Activated naive CD8-positive, alpha-beta T cell treated with anti-CD3 and anti-CD28 coated beads, Interleukin-2, amount 50 U/mL, for 24 hours (primary cell): ENCODE measurements around the gene ADAT1.

Source experiments
- ATAC-seq: fragments of 150-1000 bp; cut with Tn5 transposase; one replicate; pipeline ENCODE4 v1.10.0; 2021
- DNase-seq: peaks from one replicate; pipeline ENCODE4 v3.0.0; 2021
- H3K27ac Mint-ChIP-seq: one replicate; pipeline ENCODE4 v1.8.0; 2021; ENCODE audit warnings: mild to moderate bottlenecking, mixed read lengths
- H3K27me3 Mint-ChIP-seq: one replicate; pipeline ENCODE4 v1.8.0; 2021; ENCODE audit warnings: mixed read lengths
- H3K36me3 Mint-ChIP-seq: one replicate; pipeline ENCODE4 v1.8.0; 2021; ENCODE audit warnings: low read depth, mixed read lengths
- H3K4me1 Mint-ChIP-seq: one replicate; pipeline ENCODE4 v1.8.0; 2021; ENCODE audit warnings: mixed read lengths
- H3K4me3 Mint-ChIP-seq: one replicate; pipeline ENCODE4 v1.8.0; 2021; ENCODE audit warnings: mild to moderate bottlenecking, moderate library complexity, mixed read lengths
- H3K9me3 Mint-ChIP-seq: one replicate; pipeline ENCODE4 v1.8.0; 2021; ENCODE audit warnings: mixed read lengths

The ADAT1 gene

GRCh38 chr16:75632857-75633256, 9.8 kb upstream of the ADAT1 start:
- Mint-ChIP-seq H3K36me3 (peaks cover 76% of the 10 kb centered on the region), H3K4me1 (peaks cover 15% of the 10 kb centered on the region), H3K9me3 (no peaks in the 10 kb centered on the region), H3K4me3 (no peak overlapping the region), H3K27ac (no peak overlapping the region), H3K27me3 (no peaks in the 10 kb centered on the region)
- ATAC-seq (no peak), DNase-seq (no peak)

DNA sequence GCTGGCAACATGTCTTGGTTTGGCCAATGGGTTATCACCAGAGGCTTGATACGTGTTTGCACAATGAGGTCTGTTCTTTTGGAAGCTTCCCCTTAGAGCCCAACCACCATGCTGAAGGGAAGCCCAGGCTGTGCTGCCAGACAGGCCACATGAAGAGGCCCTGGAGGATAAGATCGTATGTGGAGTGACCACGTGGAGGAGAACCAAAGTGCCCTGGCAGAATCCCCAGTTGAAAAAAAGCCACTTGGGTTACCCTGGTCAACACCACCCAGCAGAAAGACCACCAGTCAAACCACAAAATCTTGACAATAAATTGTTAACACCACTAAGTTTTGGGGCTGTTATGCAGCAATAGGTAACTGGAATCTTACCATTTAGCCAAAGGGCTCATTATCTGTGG, 7.0 kb upstream of the ADAT1 start:
- Mint-ChIP-seq H3K4me1 (peaks cover 13% of the 10 kb centered on the region), H3K27ac (no peak overlapping the region), H3K36me3 (peaks cover 75% of the 10 kb centered on the region), H3K9me3 (no peaks in the 10 kb centered on the region), H3K4me3 (no peak overlapping the region), H3K27me3 (no peaks in the 10 kb centered on the region)
- no peak for DNase-seq
- ATAC-seq, result no peak

DNA sequence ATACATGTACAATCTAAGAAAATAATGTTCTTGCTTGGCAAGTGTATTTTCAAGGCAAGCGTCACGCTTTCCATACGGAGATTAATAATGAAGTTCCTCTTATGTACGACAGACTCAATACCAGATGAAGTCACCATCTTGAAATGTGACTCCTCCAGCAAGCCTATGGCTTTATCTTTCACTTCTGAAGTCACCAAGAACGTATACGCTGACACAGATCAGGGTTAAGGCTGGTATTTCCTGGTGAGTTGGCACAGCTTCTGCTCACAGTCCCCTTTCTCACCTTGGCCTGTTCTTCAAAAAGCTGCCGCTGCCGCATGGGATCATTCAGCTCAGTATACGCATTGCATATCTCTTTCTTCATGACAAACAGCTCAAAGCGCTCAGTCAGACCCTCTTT, 6.1 kb upstream of the ADAT1 start:
- H3K36me3 Mint-ChIP-seq, result peaks cover 78% of the 10 kb centered on the region
- H3K4me3 Mint-ChIP-seq, result no peak overlapping the region
- H3K4me1 Mint-ChIP-seq, result peaks cover 15% of the 10 kb centered on the region
- H3K27ac Mint-ChIP-seq, result peak overlapping the region; percentile 73
- ATAC-seq, result no peak
- H3K9me3 Mint-ChIP-seq, result no peaks in the 10 kb centered on the region
- no peak for DNase-seq
- no peaks in the 10 kb centered on the region for H3K27me3 Mint-ChIP-seq

GRCh38 chr16:75628351-75628750, 5.3 kb upstream of the ADAT1 start:
- no peak for ATAC-seq
- Mint-ChIP-seq H3K27ac (peak overlapping the region; percentile 63), H3K27me3 (no peaks in the 10 kb centered on the region), H3K9me3 (no peaks in the 10 kb centered on the region), H3K36me3 (peaks cover 72% of the 10 kb centered on the region), H3K4me3 (no peak overlapping the region), H3K4me1 (peaks cover 18% of the 10 kb centered on the region)
- DNase-seq, result no peak

DNA sequence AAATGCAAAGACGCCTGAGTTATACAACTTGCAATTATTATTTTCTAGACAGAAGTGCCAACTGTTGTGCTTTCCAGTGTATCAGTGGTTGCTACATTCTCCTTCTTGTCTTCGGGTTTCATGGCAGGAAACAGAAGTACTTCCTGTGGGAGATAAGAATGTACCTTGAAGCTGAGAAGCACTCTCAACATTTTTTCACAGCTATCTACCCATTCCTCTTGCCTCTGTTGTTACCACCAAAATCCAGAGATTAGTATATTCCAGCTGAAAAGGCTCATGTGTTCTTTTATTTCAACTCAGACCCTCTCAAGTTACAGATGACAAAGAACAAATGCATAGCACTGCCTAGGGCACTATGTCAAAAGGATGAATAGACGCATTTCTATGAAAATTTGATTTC, 4.8 kb upstream of the ADAT1 start:
- Mint-ChIP-seq H3K27ac (peak overlapping the region; percentile 63), H3K36me3 (peaks cover 68% of the 10 kb centered on the region), H3K4me3 (no peak overlapping the region), H3K4me1 (peaks cover 22% of the 10 kb centered on the region), H3K9me3 (no peaks in the 10 kb centered on the region), H3K27me3 (no peaks in the 10 kb centered on the region)
- no peak for ATAC-seq
- DNase-seq, result no peak

DNA sequence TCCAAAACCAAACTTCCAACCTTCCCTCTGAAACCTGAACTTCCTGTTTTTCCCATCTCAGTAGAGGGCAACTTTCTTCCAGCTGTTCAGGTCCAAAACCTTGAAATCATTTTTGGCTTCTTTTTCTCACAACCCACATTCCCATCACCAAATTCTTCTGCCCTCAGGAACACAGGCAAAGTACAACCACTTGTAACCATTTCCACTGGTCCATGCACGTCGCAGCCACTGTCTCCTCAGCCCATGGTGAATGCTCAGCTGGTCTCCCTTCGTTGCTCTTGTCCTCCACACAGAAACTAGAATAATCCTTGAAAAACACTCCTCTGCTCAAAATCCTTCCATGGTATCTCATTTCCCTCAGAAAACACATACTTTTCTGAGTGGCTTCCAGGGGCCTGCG, 3.7 kb upstream of the ADAT1 start:
- DNase-seq (no peak), ATAC-seq (no peak)
- Mint-ChIP-seq H3K36me3 (peaks cover 61% of the 10 kb centered on the region), H3K4me1 (peaks cover 29% of the 10 kb centered on the region), H3K9me3 (no peaks in the 10 kb centered on the region), H3K27me3 (no peaks in the 10 kb centered on the region), H3K4me3 (no peak overlapping the region), H3K27ac (peak overlapping the region; percentile 63)

DNA sequence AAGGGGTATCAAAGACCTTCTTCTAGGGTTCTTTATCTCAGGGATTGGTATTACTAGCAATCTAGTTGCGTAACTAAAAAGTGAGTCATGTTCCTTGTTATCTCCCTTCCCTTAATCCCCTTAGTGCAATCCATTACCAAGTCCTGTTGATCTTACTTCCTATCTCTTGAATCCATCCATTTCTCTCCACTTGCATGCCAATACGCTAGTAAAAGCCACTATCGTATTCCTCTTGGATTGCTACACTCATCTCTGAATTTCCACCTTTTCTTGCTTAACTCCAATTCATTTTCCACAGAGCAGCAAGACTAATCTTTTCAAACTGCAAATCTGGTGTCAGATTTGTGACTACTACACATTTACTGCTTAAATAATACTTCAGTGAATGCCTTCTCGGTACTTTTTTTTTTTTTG, 1.8 kb upstream of the ADAT1 start:
- Mint-ChIP-seq H3K36me3 (peaks cover 54% of the 10 kb centered on the region), H3K27ac (peak overlapping the region; percentile 26), H3K9me3 (no peaks in the 10 kb centered on the region), H3K27me3 (no peaks in the 10 kb centered on the region), H3K4me3 (no peak overlapping the region), H3K4me1 (peaks cover 48% of the 10 kb centered on the region)
- DNase-seq (no peak), ATAC-seq (no peak)

DNA sequence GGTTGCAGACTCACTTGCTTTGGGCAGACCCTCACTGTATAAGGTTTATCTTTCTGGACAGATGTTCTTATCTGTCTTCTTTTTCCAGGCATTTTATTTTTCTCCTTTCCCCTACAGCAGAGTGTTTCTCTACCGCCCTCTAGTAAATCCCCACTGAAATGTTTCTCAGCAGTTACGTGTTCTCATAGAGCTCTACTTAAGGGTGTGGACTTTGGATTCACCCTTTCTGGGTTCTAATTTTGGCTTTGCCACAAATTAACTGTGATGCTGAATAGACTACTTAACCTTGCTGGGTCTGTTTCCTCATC, 2.0 kb downstream of the ADAT1 start:
- DNase-seq (no peak), ATAC-seq (no peak)
- Mint-ChIP-seq H3K27me3 (no peaks in the 10 kb centered on the region), H3K27ac (peak overlapping the region; percentile 96), H3K4me1 (peaks cover 50% of the 10 kb centered on the region), H3K4me3 (peak overlapping the region; percentile 95), H3K9me3 (no peaks in the 10 kb centered on the region), H3K36me3 (peaks cover 49% of the 10 kb centered on the region)

DNA sequence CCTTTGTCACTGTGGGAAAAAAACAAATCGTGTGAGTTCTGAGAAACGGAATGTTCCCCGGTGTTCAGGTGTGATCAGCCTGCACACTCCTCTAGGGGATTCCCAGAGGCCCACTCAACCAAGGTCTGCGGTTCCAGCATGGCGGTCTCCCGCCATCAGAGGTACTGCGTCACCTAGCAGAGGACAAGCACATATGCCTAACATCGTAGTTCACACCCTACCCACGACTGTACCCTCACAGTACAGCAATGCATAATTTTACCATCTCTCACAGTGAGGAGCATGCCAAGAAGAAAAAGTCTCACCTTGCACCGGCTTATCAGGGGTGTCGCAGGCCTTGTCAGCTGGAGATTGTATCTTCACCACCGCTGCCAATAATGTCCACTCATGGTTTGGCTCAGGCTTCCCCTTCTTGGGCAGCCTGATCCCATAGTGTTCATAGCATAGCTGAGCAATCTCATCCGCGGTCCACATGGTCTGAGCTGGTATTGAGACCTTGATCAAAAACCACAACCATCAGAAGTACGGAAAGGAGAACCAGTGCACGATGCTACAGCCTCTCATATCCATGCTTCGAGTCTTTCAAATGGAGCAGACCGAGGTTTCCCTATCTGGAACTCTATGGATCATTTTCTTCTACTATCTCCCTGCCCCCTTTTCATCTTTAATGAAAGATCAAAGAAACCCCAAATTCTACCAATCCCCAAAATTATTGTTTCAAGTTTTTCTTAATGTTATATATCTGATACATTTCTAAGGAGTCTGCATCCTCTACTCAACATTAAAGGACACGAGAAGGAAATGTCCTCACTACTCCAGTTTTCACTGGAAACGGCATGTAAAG, 2.5 kb downstream of the ADAT1 start:
- Mint-ChIP-seq H3K9me3 (no peaks in the 10 kb centered on the region), H3K4me3 (peak overlapping the region; percentile 95), H3K27me3 (no peaks in the 10 kb centered on the region), H3K36me3 (peaks cover 47% of the 10 kb centered on the region), H3K4me1 (peaks cover 51% of the 10 kb centered on the region), H3K27ac (peak overlapping the region; percentile 96)
- ATAC-seq, result peak; percentile 16
- no peak for DNase-seq

- Mint-ChIP-seq H3K4me1 (peaks cover 48% of the 10 kb centered on the region), H3K9me3 (no peaks in the 10 kb centered on the region), H3K27ac (no peak overlapping the region), H3K27me3 (no peaks in the 10 kb centered on the region), H3K4me3 (no peak overlapping the region), H3K36me3 (peaks cover 46% of the 10 kb centered on the region)
- no peak for ATAC-seq
- no peak for DNase-seq
Measured at GRCh38 chr16:75618780-75619179, 4.3 kb downstream of the ADAT1 start.

DNA sequence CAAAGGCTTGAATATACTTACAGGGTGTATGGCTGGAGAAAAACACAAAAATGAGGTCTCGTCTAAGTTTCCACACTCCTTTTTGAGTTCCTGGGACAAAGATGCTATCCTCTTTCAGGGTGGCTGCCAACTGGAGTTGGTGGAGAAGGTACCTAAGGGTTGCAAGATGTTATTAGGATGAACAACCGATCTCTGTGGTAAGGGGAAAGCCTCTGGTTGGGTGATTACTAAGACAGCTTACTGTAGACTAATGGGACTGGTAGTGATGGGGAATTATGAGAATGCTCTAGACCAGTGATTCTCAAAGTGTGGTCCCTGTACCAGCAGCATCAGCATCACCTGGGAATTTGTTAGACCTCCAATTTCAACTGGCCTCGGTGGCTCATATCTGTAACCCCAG, 6.0 kb downstream of the ADAT1 start:
- H3K4me1 Mint-ChIP-seq, result peaks cover 38% of the 10 kb centered on the region
- no peaks in the 10 kb centered on the region for H3K27me3 Mint-ChIP-seq
- H3K27ac Mint-ChIP-seq, result peak overlapping the region; percentile 60
- DNase-seq, result no peak
- H3K36me3 Mint-ChIP-seq, result peaks cover 51% of the 10 kb centered on the region
- ATAC-seq, result no peak
- H3K9me3 Mint-ChIP-seq, result no peaks in the 10 kb centered on the region
- H3K4me3 Mint-ChIP-seq, result no peak overlapping the region

GRCh38 chr16:75616521-75617010, 6.5 kb downstream of the ADAT1 start:
- H3K4me1 Mint-ChIP-seq, result peaks cover 32% of the 10 kb centered on the region
- peak overlapping the region; percentile 60 for H3K27ac Mint-ChIP-seq
- DNase-seq (no peak), ATAC-seq (peak; percentile 76)
- H3K36me3 Mint-ChIP-seq, result peaks cover 52% of the 10 kb centered on the region
- H3K4me3 Mint-ChIP-seq, result no peak overlapping the region
- no peaks in the 10 kb centered on the region for H3K27me3 Mint-ChIP-seq
- H3K9me3 Mint-ChIP-seq, result no peaks in the 10 kb centered on the region

GRCh38 chr16:75615619-75616018, 7.5 kb downstream of the ADAT1 start:
- peaks cover 48% of the 10 kb centered on the region for H3K36me3 Mint-ChIP-seq
- no peak overlapping the region for H3K27ac Mint-ChIP-seq
- no peaks in the 10 kb centered on the region for H3K27me3 Mint-ChIP-seq

GRCh38 chr16:75614066-75614897, 8.8 kb downstream of the ADAT1 start:
- no peak overlapping the region for H3K4me3 Mint-ChIP-seq
- H3K36me3 Mint-ChIP-seq, result peaks cover 49% of the 10 kb centered on the region
- DNase-seq, result no peak
- H3K4me1 Mint-ChIP-seq, result peaks cover 15% of the 10 kb centered on the region
- H3K9me3 Mint-ChIP-seq, result no peaks in the 10 kb centered on the region
- no peak for ATAC-seq
- no peak overlapping the region for H3K27ac Mint-ChIP-seq
- H3K27me3 Mint-ChIP-seq, result no peaks in the 10 kb centered on the region

More at GRCh38 chr16:75615619-75616018, 7.5 kb downstream of the ADAT1 start:
- ATAC-seq (no peak), DNase-seq (no peak)
- Mint-ChIP-seq H3K4me3 (no peak overlapping the region), H3K4me1 (peaks cover 23% of the 10 kb centered on the region), H3K9me3 (no peaks in the 10 kb centered on the region)

- DNase-seq (no peak), ATAC-seq (no peak)
- H3K27me3 Mint-ChIP-seq, result no peaks in the 10 kb centered on the region
- no peak overlapping the region for H3K27ac Mint-ChIP-seq
- peaks cover 42% of the 10 kb centered on the region for H3K36me3 Mint-ChIP-seq
- peaks cover 11% of the 10 kb centered on the region for H3K9me3 Mint-ChIP-seq
- H3K4me3 Mint-ChIP-seq, result no peak overlapping the region
- peaks cover 8% of the 10 kb centered on the region for H3K4me1 Mint-ChIP-seq
Measured at GRCh38 chr16:75606507-75606906, 16.6 kb downstream of the ADAT1 start.
